Measurements from ENCODE around the gene ABHD14A.

The ABHD14A gene

GRCh38 chr3:51957520-51958205, 17.2 kb upstream of the ABHD14A start:
- DNase-seq (ENCODE audit: low read depth), result no peak

GRCh38 chr3:51958603-51959521, 16.0 kb upstream of the ABHD14A start:
- DNase-seq (ENCODE audit: low read depth), result no peak

GRCh38 chr3:51959651-51960050, 15.2 kb upstream of the ABHD14A start:
- DNase-seq (ENCODE audit: low read depth), result no peak

GRCh38 chr3:51960386-51960785, 14.5 kb upstream of the ABHD14A start:
- no peak for DNase-seq (ENCODE audit: low read depth)

- DNase-seq (ENCODE audit: low read depth), result no peak
These were observed 13.9 kb upstream of the ABHD14A start for GRCh38 chr3:51961011-51961410.

- DNase-seq (ENCODE audit: low read depth), result no peak
These were observed 13.0 kb upstream of the ABHD14A start for GRCh38 chr3:51961602-51962569.

- DNase-seq (ENCODE audit: low read depth), result no peak
These were observed 11.9 kb upstream of the ABHD14A start for GRCh38 chr3:51962854-51963530.

GRCh38 chr3:51963951-51964451, 10.9 kb upstream of the ABHD14A start:
- DNase-seq (ENCODE audit: low read depth), result no peak

GRCh38 chr3:51964521-51964920, 10.3 kb upstream of the ABHD14A start:
- DNase-seq (ENCODE audit: low read depth), result no peak

GRCh38 chr3:51966016-51966415, 8.8 kb upstream of the ABHD14A start:
- no peak for DNase-seq (ENCODE audit: low read depth)

GRCh38 chr3:51966486-51966885, 8.4 kb upstream of the ABHD14A start:
- no peak for DNase-seq (ENCODE audit: low read depth)

GRCh38 chr3:51966922-51967383, 7.9 kb upstream of the ABHD14A start:
- no peak for DNase-seq (ENCODE audit: low read depth)

GRCh38 chr3:51967384-51968169, 7.3 kb upstream of the ABHD14A start, which contains the start of gene PCBP4:
Gene PCBP4, minus strand, starts transcription at chr3:51967454. Its CDS starts 6,214 bp downstream, at chr3:51961240.
- DNase-seq (ENCODE audit: low read depth), result no peak

- no peak for DNase-seq (ENCODE audit: low read depth)
These were observed 6.6 kb upstream of the ABHD14A start for GRCh38 chr3:51968170-51968775.

GRCh38 chr3:51968883-51969678, 5.8 kb upstream of the ABHD14A start:
- no peak for DNase-seq (ENCODE audit: low read depth)

GRCh38 chr3:51969841-51970240, 5.0 kb upstream of the ABHD14A start:
- DNase-seq (ENCODE audit: low read depth), result no peak

- no peak for DNase-seq (ENCODE audit: low read depth)
These were observed 4.1 kb upstream of the ABHD14A start for GRCh38 chr3:51970606-51971300.

GRCh38 chr3:51971350-51971749, 3.5 kb upstream of the ABHD14A start:
- DNase-seq (ENCODE audit: low read depth), result no peak

Data from non-pigmented ciliary epithelial cell (primary cell).